Gastroesophageal sphincter (tissue), 4 donors: ENCODE measurements around the gene SLCO3A1. TPM values are rescaled to one million over a fixed set of nuclear protein-coding genes. Genes with fewer than 3 reads are reported as not detected.

ENCODE experiments used
- ATAC-seq: fragments of 150-250 bp; one replicate; pipeline ENCODE4 v1.9.1; 2016; ENCODE audit warnings: mild to moderate bottlenecking, moderate library complexity
- H3K27ac ChIP-seq, 4 donors: fragments of 200-600 bp; sonication (generic) in 3 of 4; 1 replicate in 3 of 4; 2 replicates in 1 of 4; pipeline ENCODE4 v1.5.1; 2016 to 2019
- H3K27me3 ChIP-seq: fragments of 200-600 bp; sonication (generic); one replicate; pipeline ENCODE4 v1.5.1; 2019
- H3K36me3 ChIP-seq, 2 donors: fragments of 200-600 bp; sonication (generic); one replicate each; pipeline ENCODE4 v1.5.1; 2019; ENCODE audit warnings: control low read depth in 1 of 2
- H3K4me1 ChIP-seq, 3 donors: fragments of 200-600 bp; sonication (generic); 1 replicate in 2 of 3; 2 replicates in 1 of 3; pipeline ENCODE4 v1.5.1; 2016 to 2019; ENCODE audit warnings: control low read depth in 2 of 3
- H3K4me3 ChIP-seq, 2 donors: fragments of 200-600 bp; sonication (generic); one replicate each; pipeline ENCODE4 v1.5.1; 2019; ENCODE audit warnings: mild to moderate bottlenecking in 1 of 2, moderate library complexity in 1 of 2
- H3K9me3 ChIP-seq, 3 donors: fragments of 200-600 bp; sonication (generic); one replicate each; pipeline ENCODE4 v1.5.1; 2017 to 2019; ENCODE audit warnings: control low read depth in 2 of 3
- EP300 ChIP-seq: sonication (generic); formaldehyde crosslinking; IDR thresholded peaks from one replicate; pipeline ENCODE4 v1.6.1; 2017; ENCODE audit warnings: antibody characterized with exemption, mild to moderate bottlenecking
- POLR2A ChIP-seq, 2 donors: fragments of 450-650 bp; IDR thresholded peaks; one replicate each; pipeline ENCODE4 v1.6.1; 2017; ENCODE audit warnings: antibody characterized with exemption in 2 of 2, mild to moderate bottlenecking in 2 of 2, moderate library complexity in 1 of 2
- POLR2AphosphoS5 ChIP-seq: sonication (generic); formaldehyde crosslinking; IDR thresholded peaks from one replicate; pipeline ENCODE4 v1.6.1; 2017; ENCODE audit warnings: antibody characterized with exemption
- WGBS, 2 donors: methylation state at CpG; one replicate each; pipeline ENCODE4 v1.1.5; 2018; ENCODE audit warnings: low coverage in 1 of 2; 5-methylcytosine and 5-hydroxymethylcytosine counted together
- total RNA-seq, 4 donors: library from RNA; depleted of rRNA; stranded (reverse); fragments of >200 nt; gene quantifications; one replicate each; pipeline ENCODE4 v1.1.0, GENCODE V29; 2016
- TF ChIP-seq, protein P1 (sequence below), 4 experiments: fragments of 200-600 bp in 2 of 4; fragments of 450-650 bp in 2 of 4; sonication (generic) in 1 of 4; IDR thresholded peaks; one replicate each; pipeline ENCODE4 v1.5.1; 2017 to 2019; ENCODE audit warnings: antibody characterized with exemption in 4 of 4, mild to moderate bottlenecking in 2 of 4, moderate library complexity in 2 of 4

Gene SLCO3A1
- total RNA-seq, 4 donors from 2014 or later: 10.1 to 14.4 (median 12.1) TPM

DNA sequence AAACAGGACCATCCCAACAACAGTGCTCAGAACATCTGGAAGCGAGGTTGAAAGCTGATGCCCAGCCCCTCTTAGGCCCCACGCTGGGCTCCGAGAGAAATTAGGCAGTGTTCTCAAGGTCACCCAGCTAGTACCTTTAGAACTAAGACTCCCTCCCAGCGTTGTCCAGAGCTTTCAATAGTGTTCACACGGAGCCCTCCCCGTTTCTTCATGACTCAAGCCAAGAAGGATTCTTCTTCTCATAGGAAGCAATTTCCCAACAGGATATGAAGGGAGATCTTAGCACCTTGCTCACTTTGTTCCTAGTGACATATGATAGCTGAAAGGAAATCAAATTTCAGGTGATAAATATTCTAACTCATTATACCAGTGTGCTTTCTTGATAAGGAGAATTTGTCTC lies 296.0 kb downstream of the SLCO3A1 start:
- TF ChIP-seq EP300 (no peak), POLR2AphosphoS5 (no peak), POLR2A (IDR thresholded peaks at IDR 0.05) (no peak)
- TF ChIP-seq, protein P1, sequence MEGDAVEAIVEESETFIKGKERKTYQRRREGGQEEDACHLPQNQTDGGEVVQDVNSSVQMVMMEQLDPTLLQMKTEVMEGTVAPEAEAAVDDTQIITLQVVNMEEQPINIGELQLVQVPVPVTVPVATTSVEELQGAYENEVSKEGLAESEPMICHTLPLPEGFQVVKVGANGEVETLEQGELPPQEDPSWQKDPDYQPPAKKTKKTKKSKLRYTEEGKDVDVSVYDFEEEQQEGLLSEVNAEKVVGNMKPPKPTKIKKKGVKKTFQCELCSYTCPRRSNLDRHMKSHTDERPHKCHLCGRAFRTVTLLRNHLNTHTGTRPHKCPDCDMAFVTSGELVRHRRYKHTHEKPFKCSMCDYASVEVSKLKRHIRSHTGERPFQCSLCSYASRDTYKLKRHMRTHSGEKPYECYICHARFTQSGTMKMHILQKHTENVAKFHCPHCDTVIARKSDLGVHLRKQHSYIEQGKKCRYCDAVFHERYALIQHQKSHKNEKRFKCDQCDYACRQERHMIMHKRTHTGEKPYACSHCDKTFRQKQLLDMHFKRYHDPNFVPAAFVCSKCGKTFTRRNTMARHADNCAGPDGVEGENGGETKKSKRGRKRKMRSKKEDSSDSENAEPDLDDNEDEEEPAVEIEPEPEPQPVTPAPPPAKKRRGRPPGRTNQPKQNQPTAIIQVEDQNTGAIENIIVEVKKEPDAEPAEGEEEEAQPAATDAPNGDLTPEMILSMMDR (IDR thresholded peaks at IDR 0.05): no peak
- no peaks in the 10 kb centered on the region for H3K4me1 ChIP-seq
- H3K27me3 ChIP-seq: no peaks in the 10 kb centered on the region
- WGBS, 2 donors: 75 to 86% methylated on average over 1 to 6 of the region's 6 CpGs
- no peak for ATAC-seq
- no peak overlapping the region for H3K4me3 ChIP-seq
- H3K27ac ChIP-seq: no peak overlapping the region
- no peaks in the 10 kb centered on the region for H3K9me3 ChIP-seq
- peaks cover 0 to 77% of the 10 kb centered on the region in 2 donors for H3K36me3 ChIP-seq

GRCh38 chr15:92151168-92151567 lies 297.7 kb downstream of the SLCO3A1 start:
- no peak for TF ChIP-seq POLR2AphosphoS5
- TF ChIP-seq, protein P1 (IDR thresholded peaks at IDR 0.05): no peak
- TF ChIP-seq POLR2A (IDR thresholded peaks at IDR 0.05): no peak
- TF ChIP-seq EP300: no peak
- H3K27me3 ChIP-seq: no peaks in the 10 kb centered on the region
- 93 to 94% methylated on average over 7 to 8 of the region's 8 CpGs for WGBS, 2 donors
- no peak overlapping the region for H3K4me3 ChIP-seq
- H3K36me3 ChIP-seq: peaks cover 0 to 93% of the 10 kb centered on the region in 2 donors
- no peaks in the 10 kb centered on the region for H3K4me1 ChIP-seq
- H3K9me3 ChIP-seq: no peaks in the 10 kb centered on the region
- H3K27ac ChIP-seq: no peak overlapping the region
- no peak for ATAC-seq

GRCh38 chr15:92151741-92152140 lies 298.2 kb downstream of the SLCO3A1 start:
- peaks cover 0 to 93% of the 10 kb centered on the region in 2 donors for H3K36me3 ChIP-seq
- no peak for TF ChIP-seq POLR2AphosphoS5
- TF ChIP-seq POLR2A (IDR thresholded peaks at IDR 0.05): no peak
- TF ChIP-seq, protein P1 (IDR thresholded peaks at IDR 0.05): no peak
- TF ChIP-seq EP300: no peak
- no peaks in the 10 kb centered on the region for H3K9me3 ChIP-seq
- WGBS, 2 donors: 26 to 59% methylated on average over 2 to 3 of the region's 3 CpGs
- no peak overlapping the region for H3K27ac ChIP-seq
- H3K4me1 ChIP-seq: no peaks in the 10 kb centered on the region
- no peaks in the 10 kb centered on the region for H3K27me3 ChIP-seq
- no peak for ATAC-seq
- no peak overlapping the region for H3K4me3 ChIP-seq

GRCh38 chr15:92152983-92153382 lies 299.5 kb downstream of the SLCO3A1 start:
- TF ChIP-seq POLR2AphosphoS5: no peak
- TF ChIP-seq, protein P1 (IDR thresholded peaks at IDR 0.05): no peak
- no peak for TF ChIP-seq EP300
- TF ChIP-seq POLR2A (IDR thresholded peaks at IDR 0.05): no peak
- no peak overlapping the region for H3K27ac ChIP-seq
- H3K36me3 ChIP-seq: peaks cover 0 to 85% of the 10 kb centered on the region in 2 donors
- 100% methylated on average over 1 of the region's 1 CpG for WGBS, 2 donors
- H3K27me3 ChIP-seq: no peaks in the 10 kb centered on the region
- no peak overlapping the region for H3K4me3 ChIP-seq
- no peaks in the 10 kb centered on the region for H3K4me1 ChIP-seq
- ATAC-seq: no peak
- no peaks in the 10 kb centered on the region for H3K9me3 ChIP-seq

DNA sequence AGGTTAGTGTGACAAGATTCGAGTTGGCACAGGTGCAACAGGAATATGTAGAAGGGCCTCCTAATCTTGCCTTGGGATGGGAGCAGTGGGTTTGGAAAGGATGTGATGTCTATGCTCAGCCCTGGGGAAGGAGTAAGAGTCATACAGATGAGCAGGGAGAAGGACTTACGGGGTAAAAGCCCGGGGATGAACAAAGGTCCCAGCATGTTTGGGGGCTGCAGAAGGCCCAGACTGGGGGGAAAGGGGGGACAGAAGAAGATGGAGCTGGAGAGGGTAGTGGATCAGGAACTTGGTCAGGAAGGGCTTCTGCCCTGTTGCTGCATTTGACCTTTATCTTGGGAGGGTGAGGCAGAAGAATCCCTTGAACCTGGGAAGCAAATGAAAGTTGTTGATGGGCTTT lies 300.1 kb downstream of the SLCO3A1 start:
- peaks cover 0 to 79% of the 10 kb centered on the region in 2 donors for H3K36me3 ChIP-seq
- H3K27me3 ChIP-seq: no peaks in the 10 kb centered on the region
- ATAC-seq: no peak
- no peaks in the 10 kb centered on the region for H3K9me3 ChIP-seq
- no peak overlapping the region for H3K4me3 ChIP-seq
- no peak overlapping the region for H3K27ac ChIP-seq
- no peaks in the 10 kb centered on the region for H3K4me1 ChIP-seq
- TF ChIP-seq EP300 (no peak), POLR2A (IDR thresholded peaks at IDR 0.05) (no peak), POLR2AphosphoS5 (no peak)
- TF ChIP-seq, protein P1 (IDR thresholded peaks at IDR 0.05): no peak
- 83 to 95% methylated on average over 1 to 3 of the region's 3 CpGs for WGBS, 2 donors
